SK-N-SH treated with all-trans-retinoic acid at 6 μM for 48 hours (cell line): ENCODE measurements around the gene GPR171.
A peak's percentile ranks its signal among the peaks of the same experiment; 100 is the strongest.

Experiments
- ZFP30 ChIP-seq: fragments of 450-650 bp; formaldehyde crosslinking; IDR thresholded peaks from 2 replicates; pipeline ENCODE4 v1.5.0; 2022; ENCODE audit warnings: mild to moderate bottlenecking, moderate library complexity
- TF ChIP-seq, protein P1 (sequence below): fragments of 250-450 bp; sonication (Bioruptor Pico); IDR thresholded peaks from 2 replicates; pipeline ENCODE4 v1.5.1; 2020; ENCODE audit warnings: low read depth, mild to moderate bottlenecking, moderate library complexity

DNA sequence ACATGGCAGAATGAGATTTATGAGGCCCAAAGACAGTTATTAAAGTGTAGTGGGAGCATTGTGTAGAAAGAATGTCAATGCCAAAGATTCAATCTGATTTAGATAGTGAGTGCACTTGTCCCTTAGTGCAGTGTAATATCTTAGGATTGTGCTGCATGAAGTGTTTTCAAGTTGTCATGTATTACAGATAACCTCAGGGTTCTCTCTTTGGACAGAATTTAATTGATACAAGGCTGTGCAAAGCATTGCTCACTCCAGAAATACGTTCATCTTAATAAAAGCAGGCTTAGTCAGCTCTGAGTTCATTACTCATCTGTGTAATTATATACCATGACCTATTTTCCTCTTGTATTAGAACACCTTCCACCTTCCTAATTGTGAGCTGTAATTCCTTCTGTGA lies 16.0 kb upstream of the GPR171 start:
- TF ChIP-seq ZFP30, result no peak
- TF ChIP-seq, protein P1, sequence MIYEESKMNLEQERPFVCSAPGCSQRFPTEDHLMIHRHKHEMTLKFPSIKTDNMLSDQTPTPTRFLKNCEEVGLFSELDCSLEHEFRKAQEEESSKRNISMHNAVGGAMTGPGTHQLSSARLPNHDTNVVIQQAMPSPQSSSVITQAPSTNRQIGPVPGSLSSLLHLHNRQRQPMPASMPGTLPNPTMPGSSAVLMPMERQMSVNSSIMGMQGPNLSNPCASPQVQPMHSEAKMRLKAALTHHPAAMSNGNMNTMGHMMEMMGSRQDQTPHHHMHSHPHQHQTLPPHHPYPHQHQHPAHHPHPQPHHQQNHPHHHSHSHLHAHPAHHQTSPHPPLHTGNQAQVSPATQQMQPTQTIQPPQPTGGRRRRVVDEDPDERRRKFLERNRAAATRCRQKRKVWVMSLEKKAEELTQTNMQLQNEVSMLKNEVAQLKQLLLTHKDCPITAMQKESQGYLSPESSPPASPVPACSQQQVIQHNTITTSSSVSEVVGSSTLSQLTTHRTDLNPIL (CRISPR knock-in tag), result peak; percentile 51; the same call in 1 of the 2 replicates
